AG04449 (cell line): ENCODE measurements around the gene PRR19.
"Not testable (repeated sequence)": the region's sequence is repeated elsewhere in the genome, so short reads cannot be mapped to it uniquely, and the experiment has no call there.

ENCODE experiments used
- CTCF ChIA-PET: fragments of 350-600 bp; formaldehyde crosslinking; extraction: SDS; loops from one replicate; lab custom pipeline; 2021; ENCODE audit warnings: antibody characterized with exemption; lab: Yijun Ruan, JAX
- POLR2A ChIA-PET: fragments of 400-600, 350-600 bp; formaldehyde crosslinking; extraction: SDS; loops from one replicate; lab custom pipeline; 2020; ENCODE audit warnings: antibody characterized with exemption, inconsistent platforms; lab: Yijun Ruan, JAX
- DNase-seq: peaks from one replicate; pipeline ENCODE4 v3.0.0-alpha.2; 2010; ENCODE audit warnings: low read depth, low spot score
- H3K4me3 ChIP-seq: 2 replicates; pipeline ENCODE4 v1.5.1; 2011; ENCODE audit warnings: low read depth, mild to moderate bottlenecking, control low read depth, low read length
- CTCF ChIP-seq: IDR thresholded peaks from one replicate; pipeline ENCODE4 v1.5.1; 2011; ENCODE audit warnings: mild to moderate bottlenecking, moderate library complexity, low read length, control low read depth, inconsistent platforms; ENCODE audit not compliant: insufficient read depth; ENCODE audit errors: missing control alignments

Gene PRR19

DNA sequence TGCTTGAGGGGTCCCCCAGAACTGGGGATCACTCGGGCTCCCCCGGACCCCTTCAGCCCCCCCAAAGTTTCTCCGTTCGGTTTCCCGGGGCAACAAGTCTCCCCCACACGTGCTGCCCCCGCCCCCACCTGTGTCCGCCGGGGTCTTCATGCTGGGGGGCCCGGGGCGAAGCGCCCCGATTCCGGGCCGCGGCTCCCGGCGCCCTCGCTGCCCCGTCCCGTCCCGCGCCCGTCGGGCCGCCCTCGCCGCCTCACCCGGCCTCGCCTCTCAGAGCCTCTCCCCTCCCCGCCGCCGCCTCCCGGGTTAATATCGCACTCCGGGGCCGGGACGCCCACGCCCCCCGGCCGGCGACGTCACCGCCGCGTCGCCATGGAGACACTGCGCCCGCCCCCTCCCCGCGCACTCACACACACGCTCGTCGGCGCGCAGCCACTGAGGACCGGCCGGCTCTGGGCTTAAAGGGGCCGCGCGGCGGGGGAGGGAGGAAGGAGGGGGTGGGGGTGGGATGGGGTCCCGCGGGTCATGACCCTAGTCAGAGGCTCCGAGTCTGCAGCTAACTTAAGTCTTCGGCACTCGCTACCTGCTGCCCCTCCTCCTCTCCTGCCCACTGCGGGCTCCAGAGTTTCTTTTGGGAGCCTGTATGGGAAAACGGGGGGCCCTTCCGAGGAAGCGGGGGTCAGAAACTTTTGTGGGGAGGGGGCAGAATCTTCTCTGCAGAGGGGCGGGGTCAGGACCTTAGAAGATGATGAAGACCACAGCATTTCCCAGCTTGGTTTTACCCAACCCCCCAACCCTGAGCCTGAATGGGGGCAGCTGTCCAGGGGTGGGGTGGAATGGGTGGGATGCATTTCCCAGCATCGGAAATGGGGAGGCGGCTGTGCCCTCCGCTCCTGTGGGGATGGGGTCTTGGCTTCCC is 46.8 kb upstream of the PRR19 start, which contains the start of gene ERF:
Gene ERF (minus strand): TSS at position 279 of the 916 bp plus-strand sequence. CDS start 129 bp downstream, at position 150.
- POLR2A ChIA-PET: interaction anchor here (0.5 to 1.4 kb wide), 2 partner anchors 12 to 16 kb away, joined by 3 to 4 read pairs; partner anchors contain the start of gene GSK3A
- CTCF ChIA-PET: interaction anchor here (1.1 to 2.6 kb wide), 3 partner anchors 10 to 24 kb away, joined by 5 to 25 read pairs (median 21); no protein-coding TSS in a partner anchor
- TF ChIP-seq CTCF: no peak
- H3K4me3 ChIP-seq: peak within 1 kb of the TSS; percentile 96
- no peak for DNase-seq

DNA sequence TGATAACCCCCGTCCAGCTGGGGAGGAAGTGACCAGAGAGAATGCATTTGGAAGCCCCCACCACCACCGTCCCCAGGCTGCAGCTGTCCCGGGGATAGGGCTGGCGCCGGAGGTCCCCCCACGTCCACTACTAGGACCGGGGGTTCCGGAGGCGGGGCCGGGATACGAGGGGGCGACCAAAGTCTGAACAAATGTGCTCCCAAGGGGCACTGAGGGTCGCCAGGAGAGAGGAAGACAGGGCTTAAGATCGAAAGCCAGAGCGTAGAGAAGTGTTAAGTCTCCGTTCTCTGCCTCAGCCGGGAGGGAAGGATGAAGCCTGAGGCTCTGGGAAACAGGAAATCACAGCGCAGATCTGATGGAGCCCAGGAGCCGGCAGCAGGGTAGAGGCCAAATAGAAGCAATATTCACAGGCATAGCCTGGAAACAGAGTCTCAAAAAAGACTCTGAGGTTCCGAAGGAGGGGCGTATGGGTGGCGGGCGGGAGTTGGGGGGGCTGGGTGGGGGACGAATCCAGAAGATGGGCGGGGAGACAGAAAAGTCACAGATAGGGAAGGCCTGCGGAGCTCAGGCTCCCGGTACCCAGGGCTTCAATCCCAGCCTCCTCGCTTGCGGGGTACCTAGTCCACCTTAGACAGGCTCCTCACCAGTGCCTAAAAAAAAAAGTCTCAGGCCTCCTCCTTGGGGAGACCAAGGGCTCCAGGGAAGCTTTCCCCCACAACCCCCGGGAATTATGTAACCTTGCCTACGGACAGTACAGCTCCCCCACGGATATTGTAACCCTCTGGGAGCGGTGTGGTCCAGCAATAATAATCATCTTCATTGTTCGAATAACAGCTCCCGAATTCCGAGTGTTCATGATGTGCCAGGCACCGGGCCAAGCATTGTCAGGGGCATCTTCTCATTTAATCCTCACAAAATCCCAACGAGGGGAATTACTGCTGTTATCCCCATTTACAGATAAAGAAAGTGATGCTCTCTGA is 45.9 kb upstream of the PRR19 start:
- no peak for TF ChIP-seq CTCF
- POLR2A ChIA-PET: interaction anchor here (0.5 to 1.4 kb wide), 2 partner anchors 13 to 17 kb away, joined by 3 to 4 read pairs; partner anchors contain the start of gene GSK3A
- CTCF ChIA-PET: interaction anchor here (1.1 to 2.6 kb wide), 4 partner anchors 10 to 23 kb away, joined by 3 to 25 read pairs (median 13); no protein-coding TSS in a partner anchor
- DNase-seq: no peak
- H3K4me3 ChIP-seq: peak overlapping the region; percentile 96

DNA sequence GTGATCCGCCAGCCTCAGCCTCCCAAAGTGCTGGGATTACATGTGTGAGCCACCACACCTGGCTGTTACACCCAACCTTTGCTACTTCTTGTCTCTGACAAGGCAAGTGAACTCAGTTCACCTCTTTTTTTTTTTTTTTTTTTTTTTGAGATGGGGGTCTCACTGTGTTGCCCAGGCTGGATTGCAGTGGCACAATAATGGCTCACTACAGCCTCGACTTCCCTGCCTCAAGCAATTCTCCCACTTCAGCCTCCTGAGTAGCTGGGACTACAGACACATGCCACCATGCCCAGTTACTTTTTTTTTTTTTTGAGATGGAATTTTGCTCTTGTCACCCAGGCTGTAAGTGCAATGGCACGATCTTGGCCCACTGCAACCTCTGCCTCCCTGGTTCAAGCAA is 44.1 kb upstream of the PRR19 start:
- POLR2A ChIA-PET: interaction anchor here (0.8 kb wide), 1 partner anchor 9 kb away, joined by 6 read pairs; no protein-coding TSS in a partner anchor
- CTCF ChIA-PET: interaction anchor here (1.7 kb wide), 1 partner anchor 12 kb away, joined by 14 read pairs; no protein-coding TSS in a partner anchor
- DNase-seq, H3K4me3 ChIP-seq: not testable (repeated sequence)

- ChIA-PET CTCF (interaction anchor here (0.9 to 2.6 kb wide), 3 partner anchors 14 to 18 kb away, joined by 3 to 9 read pairs (median 3); no protein-coding TSS in a partner anchor), POLR2A (interaction anchor here (0.5 kb wide), 1 partner anchor 165 kb away, joined by 4 read pairs; no protein-coding TSS in a partner anchor)
- H3K4me3 ChIP-seq: no peak overlapping the region
- no peak for TF ChIP-seq CTCF
- DNase-seq: no peak
Observed at GRCh38 chr19:42261763-42262162, 40.2 kb upstream of the PRR19 start.

DNA sequence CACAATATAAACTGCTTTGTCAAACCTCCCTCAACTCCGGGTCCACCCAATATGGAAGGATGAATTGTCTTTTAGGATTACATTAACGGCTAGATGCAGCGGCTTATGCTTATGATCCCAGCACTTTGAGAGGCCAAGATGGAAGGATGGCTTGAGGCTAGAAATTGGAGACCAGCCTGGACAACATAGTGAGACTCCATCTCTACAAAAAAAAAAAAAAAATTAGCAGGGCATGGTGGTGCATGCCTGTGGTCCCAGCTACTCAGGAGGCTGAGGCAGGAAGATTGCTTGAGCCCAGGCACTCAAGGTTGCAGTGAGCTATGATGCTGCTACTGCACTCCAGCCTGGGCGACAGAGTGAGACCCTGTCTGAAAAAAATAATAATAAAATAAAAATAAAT is 35.8 kb upstream of the PRR19 start:
- not testable (repeated sequence) for DNase-seq, H3K4me3 ChIP-seq
- ChIA-PET POLR2A (interaction anchor here (0.7 kb wide), 1 partner anchor 8 kb away, joined by 6 read pairs; no protein-coding TSS in a partner anchor), CTCF (interaction anchor here (1.0 kb wide), 1 partner anchor 21 kb away, joined by 4 read pairs; no protein-coding TSS in a partner anchor)

DNA sequence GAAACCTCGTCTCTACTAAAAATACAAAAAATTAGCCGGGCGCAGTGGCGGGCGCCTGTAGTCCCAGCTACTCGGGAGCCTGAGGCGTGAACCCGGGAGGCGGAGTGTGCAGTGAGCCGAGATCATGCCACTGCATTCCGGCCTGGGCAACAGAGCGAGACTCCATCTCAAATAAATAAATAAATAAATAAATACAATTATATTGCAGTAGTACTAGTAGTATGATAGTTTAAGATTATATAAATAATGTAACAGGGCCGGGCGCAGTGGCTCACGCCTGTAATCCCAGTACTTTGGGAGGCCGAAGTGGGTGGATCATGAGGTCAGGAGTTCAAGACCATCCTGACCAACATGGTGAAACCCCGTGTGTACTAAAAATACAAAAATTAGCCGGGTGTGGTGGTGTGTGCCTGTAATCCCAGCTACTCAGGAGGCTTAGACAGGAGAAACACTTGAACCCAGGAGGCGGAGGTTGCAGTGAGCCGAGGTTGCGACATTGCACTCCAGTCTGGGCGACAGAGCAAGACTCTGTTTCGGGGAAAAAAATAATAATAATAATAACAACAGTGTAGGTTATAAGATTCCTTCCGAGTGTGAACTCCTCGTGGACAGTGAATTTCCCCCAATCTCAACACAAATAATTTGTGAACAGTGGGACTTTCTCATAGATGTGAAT is 34.9 kb upstream of the PRR19 start:
- CTCF ChIA-PET: interaction anchor here (0.9 kb wide), 1 partner anchor 22 kb away, joined by 3 read pairs; no protein-coding TSS in a partner anchor
- not testable (repeated sequence) for H3K4me3 ChIP-seq, DNase-seq
- POLR2A ChIA-PET: interaction anchor here (0.7 kb wide), 1 partner anchor 9 kb away, joined by 6 read pairs; no protein-coding TSS in a partner anchor
